ENCODE measurements around the gene NDFIP2. TPM values are rescaled to one million over a fixed set of nuclear protein-coding genes. Genes with fewer than 3 reads are reported as not detected.

Gene NDFIP2
- total and polyA plus RNA-seq, 2 experiments from 2014 or later: 28.3 to 28.7 TPM

DNA sequence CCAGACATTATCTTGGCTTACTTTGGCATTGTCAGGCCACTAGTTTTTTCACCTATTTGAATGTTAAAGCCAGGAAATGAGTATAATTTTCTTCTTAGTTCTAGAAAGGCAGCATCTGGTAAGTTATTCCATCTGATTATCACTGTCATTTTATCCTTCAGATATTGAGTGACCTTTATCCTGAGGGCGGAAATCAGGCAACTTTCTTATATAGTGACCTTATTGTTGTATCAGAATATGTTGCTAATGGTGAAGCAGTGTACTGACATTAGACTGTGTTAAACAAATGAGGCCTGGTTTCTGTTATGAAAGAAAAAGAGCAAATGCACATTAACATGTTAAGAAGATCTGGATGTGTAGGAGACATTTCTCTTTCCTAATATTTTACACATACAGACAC is 5.4 kb upstream of the NDFIP2 start (continued):
- TF ChIP-seq, protein P1, sequence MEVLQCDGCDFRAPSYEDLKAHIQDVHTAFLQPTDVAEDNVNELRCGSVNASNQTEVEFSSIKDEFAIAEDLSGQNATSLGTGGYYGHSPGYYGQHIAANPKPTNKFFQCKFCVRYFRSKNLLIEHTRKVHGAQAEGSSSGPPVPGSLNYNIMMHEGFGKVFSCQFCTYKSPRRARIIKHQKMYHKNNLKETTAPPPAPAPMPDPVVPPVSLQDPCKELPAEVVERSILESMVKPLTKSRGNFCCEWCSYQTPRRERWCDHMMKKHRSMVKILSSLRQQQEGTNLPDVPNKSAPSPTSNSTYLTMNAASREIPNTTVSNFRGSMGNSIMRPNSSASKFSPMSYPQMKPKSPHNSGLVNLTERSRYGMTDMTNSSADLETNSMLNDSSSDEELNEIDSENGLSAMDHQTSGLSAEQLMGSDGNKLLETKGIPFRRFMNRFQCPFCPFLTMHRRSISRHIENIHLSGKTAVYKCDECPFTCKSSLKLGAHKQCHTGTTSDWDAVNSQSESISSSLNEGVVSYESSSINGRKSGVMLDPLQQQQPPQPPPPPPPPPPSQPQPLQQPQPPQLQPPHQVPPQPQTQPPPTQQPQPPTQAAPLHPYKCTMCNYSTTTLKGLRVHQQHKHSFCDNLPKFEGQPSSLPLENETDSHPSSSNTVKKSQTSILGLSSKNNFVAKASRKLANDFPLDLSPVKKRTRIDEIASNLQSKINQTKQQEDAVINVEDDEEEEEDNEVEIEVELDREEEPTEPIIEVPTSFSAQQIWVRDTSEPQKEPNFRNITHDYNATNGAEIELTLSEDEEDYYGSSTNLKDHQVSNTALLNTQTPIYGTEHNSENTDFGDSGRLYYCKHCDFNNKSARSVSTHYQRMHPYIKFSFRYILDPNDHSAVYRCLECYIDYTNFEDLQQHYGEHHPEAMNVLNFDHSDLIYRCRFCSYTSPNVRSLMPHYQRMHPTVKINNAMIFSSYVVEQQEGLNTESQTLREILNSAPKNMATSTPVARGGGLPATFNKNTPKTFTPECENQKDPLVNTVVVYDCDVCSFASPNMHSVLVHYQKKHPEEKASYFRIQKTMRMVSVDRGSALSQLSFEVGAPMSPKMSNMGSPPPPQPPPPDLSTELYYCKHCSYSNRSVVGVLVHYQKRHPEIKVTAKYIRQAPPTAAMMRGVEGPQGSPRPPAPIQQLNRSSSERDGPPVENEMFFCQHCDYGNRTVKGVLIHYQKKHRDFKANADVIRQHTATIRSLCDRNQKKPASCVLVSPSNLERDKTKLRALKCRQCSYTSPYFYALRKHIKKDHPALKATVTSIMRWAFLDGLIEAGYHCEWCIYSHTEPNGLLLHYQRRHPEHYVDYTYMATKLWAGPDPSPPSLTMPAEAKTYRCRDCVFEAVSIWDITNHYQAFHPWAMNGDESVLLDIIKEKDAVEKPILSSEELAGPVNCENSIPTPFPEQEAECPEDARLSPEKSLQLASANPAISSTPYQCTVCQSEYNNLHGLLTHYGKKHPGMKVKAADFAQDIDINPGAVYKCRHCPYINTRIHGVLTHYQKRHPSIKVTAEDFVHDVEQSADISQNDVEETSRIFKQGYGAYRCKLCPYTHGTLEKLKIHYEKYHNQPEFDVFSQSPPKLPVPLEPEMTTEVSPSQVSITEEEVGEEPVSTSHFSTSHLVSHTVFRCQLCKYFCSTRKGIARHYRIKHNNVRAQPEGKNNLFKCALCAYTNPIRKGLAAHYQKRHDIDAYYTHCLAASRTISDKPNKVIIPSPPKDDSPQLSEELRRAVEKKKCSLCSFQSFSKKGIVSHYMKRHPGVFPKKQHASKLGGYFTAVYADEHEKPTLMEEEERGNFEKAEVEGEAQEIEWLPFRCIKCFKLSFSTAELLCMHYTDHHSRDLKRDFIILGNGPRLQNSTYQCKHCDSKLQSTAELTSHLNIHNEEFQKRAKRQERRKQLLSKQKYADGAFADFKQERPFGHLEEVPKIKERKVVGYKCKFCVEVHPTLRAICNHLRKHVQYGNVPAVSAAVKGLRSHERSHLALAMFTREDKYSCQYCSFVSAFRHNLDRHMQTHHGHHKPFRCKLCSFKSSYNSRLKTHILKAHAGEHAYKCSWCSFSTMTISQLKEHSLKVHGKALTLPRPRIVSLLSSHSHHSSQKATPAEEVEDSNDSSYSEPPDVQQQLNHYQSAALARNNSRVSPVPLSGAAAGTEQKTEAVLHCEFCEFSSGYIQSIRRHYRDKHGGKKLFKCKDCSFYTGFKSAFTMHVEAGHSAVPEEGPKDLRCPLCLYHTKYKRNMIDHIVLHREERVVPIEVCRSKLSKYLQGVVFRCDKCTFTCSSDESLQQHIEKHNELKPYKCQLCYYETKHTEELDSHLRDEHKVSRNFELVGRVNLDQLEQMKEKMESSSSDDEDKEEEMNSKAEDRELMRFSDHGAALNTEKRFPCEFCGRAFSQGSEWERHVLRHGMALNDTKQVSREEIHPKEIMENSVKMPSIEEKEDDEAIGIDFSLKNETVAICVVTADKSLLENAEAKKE (CRISPR knock-in tag; IDR thresholded peaks at IDR 0.05): no peak
- no peak for TF ChIP-seq ZNF331 (CRISPR knock-in tag; IDR thresholded peaks at IDR 0.05; ENCODE audit: low read depth)
- no peak for TF ChIP-seq ZNF114 (CRISPR knock-in tag; IDR thresholded peaks at IDR 0.05)
- TF ChIP-seq JUNB (IDR thresholded peaks at IDR 0.05; ENCODE audit: unreplicated experiment): no peak

DNA sequence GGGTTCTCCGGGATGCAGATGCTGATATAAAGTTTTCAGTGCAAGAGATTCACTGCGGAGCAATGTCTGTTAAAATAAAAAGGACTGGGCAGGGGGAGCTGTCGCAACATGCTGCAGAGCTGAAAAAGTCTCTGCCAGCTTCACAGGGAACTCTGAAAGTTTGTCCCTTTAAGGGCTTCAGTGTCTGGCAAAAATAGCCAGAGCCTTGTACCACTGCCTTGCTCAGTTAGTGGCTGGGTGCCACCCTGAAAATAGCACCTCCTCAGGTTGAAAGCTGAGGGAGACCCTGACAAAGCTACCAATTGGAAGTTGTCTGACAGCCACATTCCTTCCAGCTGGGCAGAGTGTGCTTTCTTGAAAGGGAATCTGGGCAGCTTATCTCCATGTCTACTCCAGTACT is 3.0 kb upstream of the NDFIP2 start:
- Mint-ChIP-seq H3K4me3 (no peak overlapping the region), H3K4me1 (peaks cover 7% of the 10 kb centered on the region; the same call in 2 of the 3 replicates), H3K36me3 (ENCODE audit: low read depth) (no peaks in the 10 kb centered on the region), H3K27ac (no peak overlapping the region), H3K27me3 (ENCODE audit: insufficient read depth, low read depth, poor library complexity) (peaks cover 2% of the 10 kb centered on the region), H3K9me3 (peaks cover 4% of the 10 kb centered on the region; the same call in 2 of the 3 replicates)
- Histone ChIP-seq H3K27me3 (ENCODE audit: insufficient read depth) (peaks cover 14% of the 10 kb centered on the region; the same call in 1 of the 2 replicates), H3K4me1 (ENCODE audit: insufficient read depth) (peaks cover 8% of the 10 kb centered on the region), H3K4me2 (no peak overlapping the region), H3K79me2 (replicated peaks; ENCODE audit: insufficient read depth) (peaks cover 15% of the 10 kb centered on the region), H4K20me1 (replicated peaks; ENCODE audit: insufficient read depth) (no peaks in the 10 kb centered on the region), H3K9me2 (ENCODE audit: insufficient read depth) (no peaks in the 10 kb centered on the region), H3F3A (replicated peaks; ENCODE audit: low read depth) (0 out of 2 replicates have a peak, but pooled peaks cover 7% of the 10 kb centered on the region), H3K27ac (ENCODE audit: low read depth) (no peak overlapping the region), H3K4me3 (no peak overlapping the region), H3K36me3 (ENCODE audit: insufficient read depth) (no peaks in the 10 kb centered on the region), H2AFZ (peak overlapping the region; percentile 29; the same call in 1 of the 2 replicates)
- DNase-seq (ENCODE audit: low spot score) (peak; percentile 42), ATAC-seq (peak; percentile 7; the same call in 2 of the 3 replicates)
- TF ChIP-seq, protein P2, sequence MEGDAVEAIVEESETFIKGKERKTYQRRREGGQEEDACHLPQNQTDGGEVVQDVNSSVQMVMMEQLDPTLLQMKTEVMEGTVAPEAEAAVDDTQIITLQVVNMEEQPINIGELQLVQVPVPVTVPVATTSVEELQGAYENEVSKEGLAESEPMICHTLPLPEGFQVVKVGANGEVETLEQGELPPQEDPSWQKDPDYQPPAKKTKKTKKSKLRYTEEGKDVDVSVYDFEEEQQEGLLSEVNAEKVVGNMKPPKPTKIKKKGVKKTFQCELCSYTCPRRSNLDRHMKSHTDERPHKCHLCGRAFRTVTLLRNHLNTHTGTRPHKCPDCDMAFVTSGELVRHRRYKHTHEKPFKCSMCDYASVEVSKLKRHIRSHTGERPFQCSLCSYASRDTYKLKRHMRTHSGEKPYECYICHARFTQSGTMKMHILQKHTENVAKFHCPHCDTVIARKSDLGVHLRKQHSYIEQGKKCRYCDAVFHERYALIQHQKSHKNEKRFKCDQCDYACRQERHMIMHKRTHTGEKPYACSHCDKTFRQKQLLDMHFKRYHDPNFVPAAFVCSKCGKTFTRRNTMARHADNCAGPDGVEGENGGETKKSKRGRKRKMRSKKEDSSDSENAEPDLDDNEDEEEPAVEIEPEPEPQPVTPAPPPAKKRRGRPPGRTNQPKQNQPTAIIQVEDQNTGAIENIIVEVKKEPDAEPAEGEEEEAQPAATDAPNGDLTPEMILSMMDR (conservative IDR thresholded peaks at IDR 0.05; ENCODE audit: low read depth in 2 of 2): peak in 1 of 2 experiments; percentile 10; a peak in 1 of 4 replicates
- TF ChIP-seq NANOG (IDR thresholded peaks at IDR 0.05; ENCODE audit: borderline replicate concordance) (no peak), EZH2phosphoT487 (IDR thresholded peaks at IDR 0.05; ENCODE audit: unreplicated experiment) (no peak)

All from GM23338 (cell line).